H1 (cell line): Measurements from ENCODE around the gene CHD5. TPM values are rescaled to one million over a fixed set of nuclear protein-coding genes. Genes with fewer than 3 reads are reported as not detected.

Experiments used
- CEBPB ChIP-seq: IDR thresholded peaks from 2 replicates; pipeline ENCODE4 v1.6.1; 2012; ENCODE audit warnings: low read depth, low read length
- RAD21 ChIP-seq, 2 experiments: IDR thresholded peaks in 1 of 2; conservative IDR thresholded peaks in 1 of 2; 2 replicates each; pipeline ENCODE4 v1.6.1; 2011; ENCODE audit warnings: low read depth in 2 of 2, low read length in 2 of 2, improper control_type of control experiment in 1 of 2, inconsistent platforms in 1 of 2, mild to moderate bottlenecking in 1 of 2, moderate library complexity in 1 of 2
- SIX5 ChIP-seq: IDR thresholded peaks from 2 replicates; pipeline ENCODE4 v1.6.1; 2011; ENCODE audit warnings: mild to moderate bottlenecking, low read depth, low read length
- TAF7 ChIP-seq: optimal IDR thresholded peaks from 2 replicates; pipeline ENCODE3; 2011; ENCODE audit warnings: low read depth, mild to moderate bottlenecking, inconsistent platforms, low read length, moderate library complexity, borderline replicate concordance
- polyA plus RNA-seq, 7 experiments: library from polyadenylated mRNA; depleted of rRNA in 3 of 7; stranded (reverse) in 5 of 7; unstranded in 2 of 7; fragments of >200 nt in 5 of 7; fragments of 200-250 nt in 2 of 7; gene quantifications; 1 replicate in 5 of 7; 2 replicates in 1 of 7; 4 replicates in 1 of 7; pipeline versions ENCODE4 v1.2.1 to v1.2.3, GENCODE V29; 2011 to 2013; ENCODE audit warnings: missing spikeins in 2 of 7, mixed read lengths in 2 of 7
- total RNA-seq: library from RNA; stranded (reverse); fragmentation: NEBNext Ultra II Directional; extraction: Animal tissue kit (Norgen Biotek cat#: 25700); gene quantifications from 2 replicates; pipeline ENCODE4 v1.2.1, GENCODE V29; 2021
- TF ChIP-seq, protein P1 (sequence below): fragments of 300-600 bp; sonication (generic); IDR thresholded peaks from 2 replicates; pipeline ENCODE4 v1.7.1; 2012; ENCODE audit warnings: low read length, moderate library complexity, mild to moderate bottlenecking, inconsistent platforms; ENCODE audit not compliant: insufficient replicate concordance

Gene CHD5
- total and polyA plus RNA-seq, 2 of the 8 experiments (the other 6 are each of a cell fraction or from before 2014, with no cell fraction given), result 0.42 to 1.8 TPM

DNA sequence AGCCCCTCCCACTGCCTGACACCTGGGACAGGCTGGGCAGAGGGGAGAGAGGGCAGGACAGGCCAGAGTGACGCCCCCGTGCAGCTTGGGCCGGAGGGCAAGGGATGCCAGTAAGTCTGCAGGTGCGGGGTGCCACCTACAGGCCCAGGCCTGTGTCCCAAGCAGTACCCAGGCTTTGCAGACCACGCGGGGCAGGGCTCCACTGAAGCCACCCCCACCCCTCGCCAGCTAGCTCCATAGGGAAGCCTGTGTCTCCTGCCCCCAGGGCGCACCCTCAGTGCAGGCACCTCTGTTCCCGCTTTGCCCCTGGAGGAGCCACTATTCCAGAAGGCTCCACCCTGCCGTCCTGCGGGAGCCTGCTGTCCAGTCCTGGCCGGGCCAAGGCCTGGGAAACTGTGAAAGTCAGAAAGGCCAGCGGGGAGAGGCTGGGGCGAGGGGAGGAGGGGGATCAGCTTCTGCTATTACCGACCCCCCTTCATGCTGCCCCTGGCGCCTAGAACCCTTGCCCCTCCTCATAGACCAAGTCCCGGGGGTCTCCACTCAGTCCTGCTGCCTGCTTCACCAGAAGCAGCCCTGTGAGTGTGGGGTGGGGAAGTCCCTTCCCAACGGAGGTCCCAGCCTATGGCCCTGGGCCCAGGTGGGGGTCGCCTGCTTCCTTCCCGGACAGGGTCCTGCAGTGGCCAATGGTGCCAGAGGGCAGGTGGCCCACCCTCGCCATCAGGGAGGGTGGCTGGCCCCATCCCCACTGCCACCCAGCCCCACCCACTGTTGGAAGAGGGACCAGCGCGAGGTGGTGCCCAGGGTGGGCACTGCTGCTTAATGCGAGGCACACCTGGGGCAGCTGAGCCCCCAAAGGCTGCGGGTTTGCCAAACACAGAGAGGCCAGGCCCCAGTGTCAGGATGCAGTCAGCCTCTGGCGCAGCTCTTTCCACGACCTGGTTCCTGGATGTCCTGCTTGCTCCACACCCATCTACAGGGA is 80.0 kb downstream of the CHD5 start (continued):
- no peak for TF ChIP-seq SIX5
- TF ChIP-seq, protein P1, sequence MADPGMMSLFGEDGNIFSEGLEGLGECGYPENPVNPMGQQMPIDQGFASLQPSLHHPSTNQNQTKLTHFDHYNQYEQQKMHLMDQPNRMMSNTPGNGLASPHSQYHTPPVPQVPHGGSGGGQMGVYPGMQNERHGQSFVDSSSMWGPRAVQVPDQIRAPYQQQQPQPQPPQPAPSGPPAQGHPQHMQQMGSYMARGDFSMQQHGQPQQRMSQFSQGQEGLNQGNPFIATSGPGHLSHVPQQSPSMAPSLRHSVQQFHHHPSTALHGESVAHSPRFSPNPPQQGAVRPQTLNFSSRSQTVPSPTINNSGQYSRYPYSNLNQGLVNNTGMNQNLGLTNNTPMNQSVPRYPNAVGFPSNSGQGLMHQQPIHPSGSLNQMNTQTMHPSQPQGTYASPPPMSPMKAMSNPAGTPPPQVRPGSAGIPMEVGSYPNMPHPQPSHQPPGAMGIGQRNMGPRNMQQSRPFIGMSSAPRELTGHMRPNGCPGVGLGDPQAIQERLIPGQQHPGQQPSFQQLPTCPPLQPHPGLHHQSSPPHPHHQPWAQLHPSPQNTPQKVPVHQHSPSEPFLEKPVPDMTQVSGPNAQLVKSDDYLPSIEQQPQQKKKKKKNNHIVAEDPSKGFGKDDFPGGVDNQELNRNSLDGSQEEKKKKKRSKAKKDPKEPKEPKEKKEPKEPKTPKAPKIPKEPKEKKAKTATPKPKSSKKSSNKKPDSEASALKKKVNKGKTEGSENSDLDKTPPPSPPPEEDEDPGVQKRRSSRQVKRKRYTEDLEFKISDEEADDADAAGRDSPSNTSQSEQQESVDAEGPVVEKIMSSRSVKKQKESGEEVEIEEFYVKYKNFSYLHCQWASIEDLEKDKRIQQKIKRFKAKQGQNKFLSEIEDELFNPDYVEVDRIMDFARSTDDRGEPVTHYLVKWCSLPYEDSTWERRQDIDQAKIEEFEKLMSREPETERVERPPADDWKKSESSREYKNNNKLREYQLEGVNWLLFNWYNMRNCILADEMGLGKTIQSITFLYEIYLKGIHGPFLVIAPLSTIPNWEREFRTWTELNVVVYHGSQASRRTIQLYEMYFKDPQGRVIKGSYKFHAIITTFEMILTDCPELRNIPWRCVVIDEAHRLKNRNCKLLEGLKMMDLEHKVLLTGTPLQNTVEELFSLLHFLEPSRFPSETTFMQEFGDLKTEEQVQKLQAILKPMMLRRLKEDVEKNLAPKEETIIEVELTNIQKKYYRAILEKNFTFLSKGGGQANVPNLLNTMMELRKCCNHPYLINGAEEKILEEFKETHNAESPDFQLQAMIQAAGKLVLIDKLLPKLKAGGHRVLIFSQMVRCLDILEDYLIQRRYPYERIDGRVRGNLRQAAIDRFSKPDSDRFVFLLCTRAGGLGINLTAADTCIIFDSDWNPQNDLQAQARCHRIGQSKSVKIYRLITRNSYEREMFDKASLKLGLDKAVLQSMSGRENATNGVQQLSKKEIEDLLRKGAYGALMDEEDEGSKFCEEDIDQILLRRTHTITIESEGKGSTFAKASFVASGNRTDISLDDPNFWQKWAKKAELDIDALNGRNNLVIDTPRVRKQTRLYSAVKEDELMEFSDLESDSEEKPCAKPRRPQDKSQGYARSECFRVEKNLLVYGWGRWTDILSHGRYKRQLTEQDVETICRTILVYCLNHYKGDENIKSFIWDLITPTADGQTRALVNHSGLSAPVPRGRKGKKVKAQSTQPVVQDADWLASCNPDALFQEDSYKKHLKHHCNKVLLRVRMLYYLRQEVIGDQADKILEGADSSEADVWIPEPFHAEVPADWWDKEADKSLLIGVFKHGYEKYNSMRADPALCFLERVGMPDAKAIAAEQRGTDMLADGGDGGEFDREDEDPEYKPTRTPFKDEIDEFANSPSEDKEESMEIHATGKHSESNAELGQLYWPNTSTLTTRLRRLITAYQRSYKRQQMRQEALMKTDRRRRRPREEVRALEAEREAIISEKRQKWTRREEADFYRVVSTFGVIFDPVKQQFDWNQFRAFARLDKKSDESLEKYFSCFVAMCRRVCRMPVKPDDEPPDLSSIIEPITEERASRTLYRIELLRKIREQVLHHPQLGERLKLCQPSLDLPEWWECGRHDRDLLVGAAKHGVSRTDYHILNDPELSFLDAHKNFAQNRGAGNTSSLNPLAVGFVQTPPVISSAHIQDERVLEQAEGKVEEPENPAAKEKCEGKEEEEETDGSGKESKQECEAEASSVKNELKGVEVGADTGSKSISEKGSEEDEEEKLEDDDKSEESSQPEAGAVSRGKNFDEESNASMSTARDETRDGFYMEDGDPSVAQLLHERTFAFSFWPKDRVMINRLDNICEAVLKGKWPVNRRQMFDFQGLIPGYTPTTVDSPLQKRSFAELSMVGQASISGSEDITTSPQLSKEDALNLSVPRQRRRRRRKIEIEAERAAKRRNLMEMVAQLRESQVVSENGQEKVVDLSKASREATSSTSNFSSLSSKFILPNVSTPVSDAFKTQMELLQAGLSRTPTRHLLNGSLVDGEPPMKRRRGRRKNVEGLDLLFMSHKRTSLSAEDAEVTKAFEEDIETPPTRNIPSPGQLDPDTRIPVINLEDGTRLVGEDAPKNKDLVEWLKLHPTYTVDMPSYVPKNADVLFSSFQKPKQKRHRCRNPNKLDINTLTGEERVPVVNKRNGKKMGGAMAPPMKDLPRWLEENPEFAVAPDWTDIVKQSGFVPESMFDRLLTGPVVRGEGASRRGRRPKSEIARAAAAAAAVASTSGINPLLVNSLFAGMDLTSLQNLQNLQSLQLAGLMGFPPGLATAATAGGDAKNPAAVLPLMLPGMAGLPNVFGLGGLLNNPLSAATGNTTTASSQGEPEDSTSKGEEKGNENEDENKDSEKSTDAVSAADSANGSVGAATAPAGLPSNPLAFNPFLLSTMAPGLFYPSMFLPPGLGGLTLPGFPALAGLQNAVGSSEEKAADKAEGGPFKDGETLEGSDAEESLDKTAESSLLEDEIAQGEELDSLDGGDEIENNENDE, result no peak
- peak; percentile 51 to 58 for TF ChIP-seq RAD21 (IDR thresholded peaks at IDR 0.05 in 1 of 2, conservative IDR thresholded peaks at IDR 0.05 in 1 of 2; ENCODE audit: low read depth in 2 of 2, low read length in 2 of 2)
- TF ChIP-seq CEBPB, result no peak
- TF ChIP-seq TAF7, result no peak
